LNCAP (cell line): Measurements from ENCODE around the gene CABYR.

Experiments used
- TF ChIP-seq, protein P1 (sequence below): fragments of 450-650 bp; IDR thresholded peaks from 2 replicates; pipeline ENCODE4 v1.5.1; 2017; ENCODE audit warnings: mild to moderate bottlenecking

The CABYR gene

DNA sequence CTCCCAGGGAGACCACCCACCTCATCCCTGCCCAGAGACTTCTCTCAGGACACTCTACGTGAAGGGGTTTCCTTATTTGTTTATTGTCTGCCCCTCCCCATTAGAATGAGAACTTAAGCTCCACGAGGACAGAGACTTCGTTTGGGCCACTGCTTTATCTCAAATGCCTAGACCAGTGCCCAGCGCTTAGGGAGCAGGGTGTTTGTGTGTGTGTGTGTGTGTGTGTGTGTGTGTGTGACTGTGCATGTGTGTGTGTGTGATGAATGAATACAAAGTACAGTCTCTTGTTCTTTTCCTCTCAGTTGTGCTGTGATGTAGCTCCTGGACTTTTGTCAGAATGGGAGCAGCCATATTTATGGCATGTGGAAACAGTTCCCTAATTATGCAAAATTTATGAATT is 34.4 kb upstream of the CABYR start:
- TF ChIP-seq, protein P1, sequence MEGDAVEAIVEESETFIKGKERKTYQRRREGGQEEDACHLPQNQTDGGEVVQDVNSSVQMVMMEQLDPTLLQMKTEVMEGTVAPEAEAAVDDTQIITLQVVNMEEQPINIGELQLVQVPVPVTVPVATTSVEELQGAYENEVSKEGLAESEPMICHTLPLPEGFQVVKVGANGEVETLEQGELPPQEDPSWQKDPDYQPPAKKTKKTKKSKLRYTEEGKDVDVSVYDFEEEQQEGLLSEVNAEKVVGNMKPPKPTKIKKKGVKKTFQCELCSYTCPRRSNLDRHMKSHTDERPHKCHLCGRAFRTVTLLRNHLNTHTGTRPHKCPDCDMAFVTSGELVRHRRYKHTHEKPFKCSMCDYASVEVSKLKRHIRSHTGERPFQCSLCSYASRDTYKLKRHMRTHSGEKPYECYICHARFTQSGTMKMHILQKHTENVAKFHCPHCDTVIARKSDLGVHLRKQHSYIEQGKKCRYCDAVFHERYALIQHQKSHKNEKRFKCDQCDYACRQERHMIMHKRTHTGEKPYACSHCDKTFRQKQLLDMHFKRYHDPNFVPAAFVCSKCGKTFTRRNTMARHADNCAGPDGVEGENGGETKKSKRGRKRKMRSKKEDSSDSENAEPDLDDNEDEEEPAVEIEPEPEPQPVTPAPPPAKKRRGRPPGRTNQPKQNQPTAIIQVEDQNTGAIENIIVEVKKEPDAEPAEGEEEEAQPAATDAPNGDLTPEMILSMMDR: no peak

DNA sequence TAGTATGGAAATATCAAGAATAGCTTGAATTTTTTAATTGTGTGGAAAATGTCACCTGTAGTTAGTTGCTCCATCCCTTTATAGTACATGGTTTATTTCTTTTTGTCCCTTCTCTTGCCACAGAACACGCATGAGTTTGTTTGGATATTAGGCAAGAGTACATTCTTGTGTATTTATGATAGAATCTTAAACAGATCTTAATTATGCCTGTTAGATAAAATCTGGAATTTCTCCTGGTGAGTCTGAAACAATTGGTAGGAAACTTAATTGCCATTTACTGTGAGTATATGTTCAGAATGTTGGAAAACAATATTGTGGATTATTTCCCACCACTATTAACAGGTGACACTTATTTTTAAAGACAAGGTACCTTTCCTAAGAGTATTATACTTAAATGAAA is 30.2 kb upstream of the CABYR start:
- TF ChIP-seq, protein P1: no peak

DNA sequence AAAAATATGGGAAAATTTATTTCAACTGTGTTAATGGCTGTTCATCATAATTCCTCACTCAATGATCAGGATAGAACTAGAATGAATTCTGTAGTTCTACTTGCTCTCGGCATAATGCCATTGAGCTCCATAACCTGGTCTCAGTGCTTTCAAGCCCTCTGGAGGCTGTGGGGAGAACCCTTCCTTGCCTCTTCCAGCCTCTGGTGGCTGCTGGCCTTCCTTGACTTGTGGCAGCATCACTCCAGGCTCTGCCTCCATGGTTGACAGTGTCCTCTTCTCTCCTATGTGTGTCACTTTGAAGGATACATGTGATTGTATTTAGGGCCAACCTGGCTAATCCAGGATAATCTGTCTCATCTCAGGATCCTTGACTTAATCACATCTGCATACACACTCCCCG is 26.9 kb upstream of the CABYR start:
- TF ChIP-seq, protein P1: no peak

DNA sequence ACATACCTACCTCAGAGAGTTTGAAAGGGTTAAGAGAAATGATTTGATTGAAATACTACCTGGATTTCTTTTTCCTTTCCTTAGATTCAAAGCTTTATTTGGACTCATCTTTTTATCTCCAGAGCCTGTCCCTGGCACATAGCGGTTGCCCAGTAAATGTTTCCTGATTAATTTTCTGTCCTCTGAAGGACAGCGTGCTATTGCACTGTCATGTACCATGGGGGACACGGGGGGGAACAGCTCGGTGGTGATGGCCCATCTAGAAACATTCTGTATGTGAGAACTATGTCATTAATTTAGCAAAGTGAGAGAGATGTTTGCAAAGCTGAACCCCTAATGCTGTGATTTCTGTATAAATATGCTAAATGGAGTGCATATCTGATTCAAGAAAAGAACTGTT is 26.4 kb upstream of the CABYR start:
- TF ChIP-seq, protein P1: no peak

DNA sequence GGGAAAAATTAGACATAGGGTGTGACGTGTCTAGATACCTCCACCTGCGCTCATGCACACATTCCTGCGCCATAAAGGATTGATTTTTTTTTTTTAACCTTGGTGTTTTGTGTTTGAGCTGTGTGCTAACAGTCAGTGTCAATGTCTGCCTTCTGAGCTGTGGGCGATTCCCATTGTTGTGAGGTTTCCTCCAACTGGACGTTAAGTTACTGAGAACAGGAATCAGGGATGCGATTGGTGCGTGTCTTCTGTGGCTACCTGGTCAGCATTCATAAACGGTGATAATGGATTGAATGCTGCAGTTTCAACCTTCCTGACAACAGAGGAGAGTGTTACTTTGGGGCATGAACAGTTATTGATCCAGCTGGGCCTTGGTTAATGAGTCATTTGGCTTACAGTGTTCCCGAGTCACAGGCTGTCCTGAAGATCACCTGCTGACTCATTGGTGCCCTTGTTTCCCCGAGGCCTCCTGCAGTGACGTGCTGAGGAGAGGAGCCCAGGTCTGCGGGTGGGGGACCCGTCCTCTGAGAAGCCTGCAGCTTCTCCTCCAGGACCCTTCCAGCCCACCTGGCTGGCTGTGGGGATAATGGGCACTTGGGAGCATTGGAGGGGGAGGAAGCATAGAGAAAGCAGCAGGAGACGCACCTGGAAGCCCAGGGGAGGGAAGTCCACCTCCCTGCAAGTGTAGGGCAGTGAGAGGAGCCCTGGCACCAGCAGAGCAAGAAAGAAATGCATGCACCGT is 25.8 kb upstream of the CABYR start:
- TF ChIP-seq, protein P1: no peak

DNA sequence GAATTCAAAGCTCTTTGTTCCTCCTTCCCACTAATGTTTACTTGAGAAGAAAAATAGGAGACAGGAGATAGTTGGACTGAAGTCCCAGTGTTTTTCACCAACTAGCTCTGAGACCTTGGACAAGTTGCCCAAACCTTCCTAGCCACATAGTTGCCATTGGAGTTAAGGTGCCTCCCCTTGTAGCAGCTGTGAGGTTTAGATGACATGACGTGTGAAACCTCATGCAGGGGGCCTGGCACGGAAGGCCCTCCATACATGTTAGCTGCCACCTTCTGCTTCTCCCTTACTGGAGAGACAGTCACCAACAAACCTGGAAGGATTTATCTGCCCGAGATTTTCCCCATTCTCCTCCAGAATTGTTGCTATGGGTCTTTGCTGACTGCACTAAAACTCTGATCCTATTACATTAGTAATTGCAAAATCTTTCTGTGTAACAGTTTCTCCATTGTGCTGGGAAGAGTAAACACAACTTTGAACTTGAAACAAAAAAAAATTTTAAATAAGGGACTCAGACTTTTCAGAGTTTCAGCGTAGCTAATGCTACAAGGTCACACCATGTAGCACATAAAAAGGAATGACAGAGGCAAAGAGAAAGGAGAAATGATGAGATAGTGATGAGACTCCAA is 23.8 kb upstream of the CABYR start:
- TF ChIP-seq, protein P1: no peak

DNA sequence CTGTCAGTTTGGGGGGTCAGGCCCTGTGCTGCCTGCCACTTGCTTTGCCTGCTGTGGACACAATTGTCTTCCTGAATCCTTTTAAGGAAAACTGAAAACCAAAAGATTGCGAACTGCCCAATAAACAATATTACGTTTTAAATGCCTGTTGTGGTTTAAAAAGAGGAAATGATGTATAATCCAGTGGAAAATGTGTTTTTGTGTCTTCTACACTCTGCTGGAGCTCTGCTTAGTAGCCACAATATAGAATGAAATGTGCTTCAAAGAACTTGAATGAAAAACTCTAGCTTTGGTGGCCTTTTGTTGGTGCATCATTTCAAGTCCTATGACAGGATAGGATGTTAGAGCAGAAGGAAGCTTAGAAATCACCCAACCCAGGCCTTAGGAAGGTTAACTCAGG is 23.2 kb upstream of the CABYR start:
- TF ChIP-seq, protein P1: no peak
